ES-I3 (cell line): ENCODE data around the gene NRG2.

ENCODE experiments used
- H3K36me3 ChIP-seq: 2 replicates; pipeline ENCODE4 v1.6.1; 2013; ENCODE audit warnings: mild to moderate bottlenecking, low read length, control low read depth, moderate library complexity; ENCODE audit not compliant: insufficient read depth
- H3K4me1 ChIP-seq: 2 replicates; pipeline ENCODE4 v1.6.1; 2013; ENCODE audit warnings: mild to moderate bottlenecking, control low read depth, low read length; ENCODE audit not compliant: insufficient read depth
- H3K9ac ChIP-seq: 2 replicates; pipeline ENCODE4 v1.6.1; 2013; ENCODE audit warnings: low read depth, mild to moderate bottlenecking, low read length, moderate library complexity
- H3K9me3 ChIP-seq: 2 replicates; pipeline ENCODE4 v1.6.1; 2013; ENCODE audit warnings: mild to moderate bottlenecking, low read length, moderate library complexity; ENCODE audit not compliant: control insufficient read depth, insufficient read depth

Gene NRG2

DNA sequence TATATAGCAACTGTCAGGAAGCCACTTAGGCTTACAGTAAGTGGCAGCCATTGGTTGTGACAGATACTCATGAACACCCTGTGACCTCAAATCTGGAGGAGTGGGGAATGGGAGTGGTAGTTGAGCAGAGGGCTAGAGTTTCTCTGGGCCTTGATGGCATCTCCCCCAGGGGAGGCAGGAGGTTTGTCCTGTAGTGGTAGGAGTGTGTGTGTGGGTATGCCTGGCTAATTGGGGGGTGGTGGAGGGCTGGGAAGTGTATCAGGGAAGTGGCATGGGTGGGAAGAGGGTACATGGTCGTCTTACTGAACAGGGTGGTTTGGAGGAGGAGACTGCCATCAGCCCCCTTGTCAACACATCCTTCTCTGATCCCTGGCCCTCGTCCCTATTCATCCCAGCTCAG, 176.0 kb downstream of the NRG2 start:
- no peak overlapping the region for H3K9ac ChIP-seq
- H3K9me3 ChIP-seq = no peaks in the 10 kb centered on the region
- H3K36me3 ChIP-seq = no peaks in the 10 kb centered on the region
- H3K4me1 ChIP-seq = 0 out of 2 replicates have a peak, but pooled peaks cover 4% of the 10 kb centered on the region

DNA sequence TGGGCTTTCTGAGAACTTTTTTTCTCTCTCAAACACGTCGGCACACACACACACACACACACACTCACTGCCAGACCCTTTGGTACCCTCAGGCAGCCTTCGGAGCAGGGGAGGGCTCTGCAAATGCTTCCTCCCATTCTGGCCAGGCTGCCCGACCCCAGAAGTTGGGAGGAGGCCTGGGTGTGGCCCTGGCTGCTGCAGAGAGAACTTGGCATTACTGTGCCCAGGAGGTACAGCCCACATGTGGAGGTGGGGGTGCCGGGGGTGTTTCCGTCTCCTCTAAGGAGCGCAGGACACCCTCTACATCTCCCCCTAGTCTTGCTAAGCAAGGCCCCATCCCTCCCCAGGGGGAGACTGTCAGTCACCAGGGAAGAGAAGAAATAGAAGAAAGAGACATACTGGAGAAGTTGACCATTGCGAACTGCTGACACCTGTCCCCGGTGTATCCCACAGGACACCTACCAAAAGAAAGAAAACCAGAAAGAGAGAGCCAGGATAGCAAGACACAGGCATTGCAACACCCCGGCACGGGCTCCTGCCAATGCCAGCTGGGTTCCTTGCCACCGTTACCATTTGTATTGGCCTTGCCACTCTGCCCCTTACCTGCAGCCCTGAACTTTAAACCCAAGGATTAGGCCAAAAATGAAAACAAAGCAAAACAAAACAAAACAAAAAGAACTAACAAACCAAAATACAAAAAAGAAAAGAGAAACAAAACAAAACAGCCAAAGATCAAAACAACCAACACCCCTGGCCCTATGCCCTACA, 178.2 kb downstream of the NRG2 start:
- H3K36me3 ChIP-seq = no peaks in the 10 kb centered on the region

DNA sequence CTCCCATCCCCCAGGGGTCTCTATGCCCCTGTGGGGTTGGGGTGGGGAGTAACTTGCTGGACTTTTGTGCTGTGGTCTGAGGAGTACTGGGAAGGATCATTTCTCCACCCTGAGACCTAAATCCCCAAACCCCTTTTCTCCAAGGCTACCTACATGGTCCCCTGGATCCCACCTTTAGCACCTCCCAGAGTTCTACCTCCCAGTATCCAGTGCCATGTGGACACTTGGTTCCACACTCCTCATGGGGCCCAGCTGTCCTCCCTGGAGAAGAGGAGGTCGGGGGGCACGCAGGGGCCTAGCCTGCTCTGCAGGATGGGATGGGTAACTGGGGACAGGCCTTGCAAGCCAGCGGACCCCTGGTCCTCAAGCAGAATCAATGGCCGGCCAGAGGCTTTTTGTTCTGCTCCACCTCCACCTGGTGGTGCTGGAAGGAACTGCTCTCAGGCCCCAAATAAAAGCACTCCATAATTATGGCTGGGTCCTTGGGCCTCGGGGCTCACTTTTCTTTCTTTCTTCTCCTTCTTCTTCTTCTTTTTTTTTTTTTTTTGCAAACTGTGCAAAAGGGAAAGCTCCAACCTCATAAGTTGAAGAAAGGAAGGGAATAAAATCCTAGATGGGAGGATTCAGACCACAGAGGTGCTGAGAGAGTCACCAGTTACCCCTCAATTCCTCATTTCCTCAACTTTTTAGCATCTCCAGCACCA, 179.1 kb downstream of the NRG2 start:
- H3K36me3 ChIP-seq = no peaks in the 10 kb centered on the region
- H3K9ac ChIP-seq = no peak overlapping the region
- no peaks in the 10 kb centered on the region for H3K9me3 ChIP-seq
- 0 out of 2 replicates have a peak, but pooled peaks cover 4% of the 10 kb centered on the region for H3K4me1 ChIP-seq

More for the DNA sequence above, 178.2 kb downstream of the NRG2 start:
- Histone ChIP-seq H3K9me3 (no peaks in the 10 kb centered on the region), H3K4me1 (0 out of 2 replicates have a peak, but pooled peaks cover 4% of the 10 kb centered on the region), H3K9ac (no peak overlapping the region)

GRCh38 chr5:139863361-139863760, 179.7 kb downstream of the NRG2 start:
- no peaks in the 10 kb centered on the region for H3K36me3 ChIP-seq
- no peaks in the 10 kb centered on the region for H3K9me3 ChIP-seq
- 0 out of 2 replicates have a peak, but pooled peaks cover 4% of the 10 kb centered on the region for H3K4me1 ChIP-seq
- H3K9ac ChIP-seq = no peak overlapping the region

DNA sequence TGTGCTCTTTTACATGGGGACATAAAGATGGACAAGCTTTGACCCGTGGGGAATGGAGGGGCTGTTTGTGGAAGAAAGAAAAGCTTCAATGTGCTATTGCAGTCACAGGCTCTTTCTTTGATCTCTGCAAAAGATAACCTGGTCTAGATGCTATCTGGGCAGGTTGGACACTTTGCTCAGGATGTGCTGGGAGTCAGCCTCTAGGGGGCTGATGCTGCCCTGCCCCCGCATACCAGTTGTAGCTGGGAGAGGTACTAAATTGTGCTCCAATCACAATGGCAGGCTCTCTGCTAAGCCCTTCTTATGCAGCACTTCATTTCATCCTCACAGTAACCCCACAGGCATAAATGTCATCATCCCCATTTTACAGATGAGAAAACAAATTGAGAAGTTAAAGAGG, 180.3 kb downstream of the NRG2 start:
- no peak overlapping the region for H3K9ac ChIP-seq
- H3K9me3 ChIP-seq = no peaks in the 10 kb centered on the region

GRCh38 chr5:139862313-139862712, 180.8 kb downstream of the NRG2 start:
- Histone ChIP-seq H3K36me3 (no peaks in the 10 kb centered on the region), H3K9me3 (no peaks in the 10 kb centered on the region), H3K4me1 (0 out of 2 replicates have a peak, but pooled peaks cover 4% of the 10 kb centered on the region), H3K9ac (no peak overlapping the region)

More for the DNA sequence above, 180.3 kb downstream of the NRG2 start:
- Histone ChIP-seq H3K4me1 (0 out of 2 replicates have a peak, but pooled peaks cover 4% of the 10 kb centered on the region), H3K36me3 (no peaks in the 10 kb centered on the region)

- no peak overlapping the region for H3K9ac ChIP-seq
- H3K9me3 ChIP-seq = no peaks in the 10 kb centered on the region
- H3K36me3 ChIP-seq = no peaks in the 10 kb centered on the region
- H3K4me1 ChIP-seq = 0 out of 2 replicates have a peak, but pooled peaks cover 4% of the 10 kb centered on the region
Measured at GRCh38 chr5:139861889-139862207, 181.3 kb downstream of the NRG2 start.

DNA sequence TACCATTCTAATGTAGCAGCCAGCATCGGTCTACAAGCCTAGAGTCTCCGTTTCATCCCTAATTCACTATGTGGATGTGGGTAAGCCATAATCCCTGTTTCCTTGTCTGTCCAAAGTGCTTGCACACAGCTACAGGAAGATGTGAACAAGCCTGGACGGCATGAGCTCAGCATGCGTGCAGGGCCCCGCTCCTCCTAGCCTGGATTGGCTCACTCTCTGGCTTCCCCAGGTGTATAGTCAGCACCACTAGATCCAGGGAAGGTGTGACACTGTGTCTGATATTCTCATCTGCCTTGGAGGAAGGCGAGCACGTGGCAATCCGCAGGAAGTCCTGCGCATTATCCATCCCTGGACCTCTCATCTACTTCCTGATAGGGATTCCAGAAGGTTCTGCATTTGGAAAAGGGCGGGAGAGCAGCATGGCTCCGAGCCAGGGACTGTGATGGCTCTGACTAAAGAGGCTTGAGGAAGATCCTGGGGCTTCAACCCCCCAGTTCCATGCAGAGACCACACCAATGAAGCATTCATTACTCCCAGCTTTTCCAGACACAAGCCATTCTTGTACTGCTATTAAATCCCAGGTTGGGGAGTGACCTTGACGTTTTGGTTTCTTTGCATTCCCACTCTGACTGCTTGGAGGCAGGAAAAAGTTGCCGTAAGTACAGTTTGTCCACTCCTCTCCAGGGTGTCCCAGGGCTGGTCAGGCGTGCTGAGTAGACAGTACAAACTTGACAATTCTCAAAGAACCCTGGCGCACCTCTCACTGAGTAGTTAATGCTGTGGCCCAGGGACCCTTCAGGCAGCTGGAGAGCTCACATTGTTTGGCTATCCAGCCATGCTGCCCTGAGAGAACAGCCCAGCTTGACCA, 181.8 kb downstream of the NRG2 start:
- Histone ChIP-seq H3K9ac (no peak overlapping the region), H3K4me1 (0 out of 2 replicates have a peak, but pooled peaks cover 4% of the 10 kb centered on the region), H3K36me3 (no peaks in the 10 kb centered on the region), H3K9me3 (no peaks in the 10 kb centered on the region)

DNA sequence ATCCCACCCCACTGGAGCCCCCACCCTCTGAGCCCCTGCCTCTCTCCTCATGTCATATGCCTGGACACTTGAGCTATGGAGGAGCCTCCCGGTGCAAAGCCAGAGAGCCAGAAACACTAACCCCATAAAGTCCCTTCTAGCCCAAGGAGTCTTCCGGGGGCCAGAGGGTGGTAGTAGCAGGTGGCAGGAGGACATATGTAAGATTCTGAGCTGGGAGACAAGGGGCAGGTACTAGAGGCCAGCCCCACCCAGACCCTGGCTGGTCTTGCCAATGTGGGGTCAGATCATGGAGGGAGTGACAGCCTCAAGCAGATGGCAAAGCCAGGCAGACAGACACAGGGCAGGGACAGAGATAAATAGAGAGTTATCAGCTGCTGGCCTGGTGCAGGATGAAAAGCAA, 184.1 kb downstream of the NRG2 start:
- Histone ChIP-seq H3K9me3 (no peaks in the 10 kb centered on the region), H3K36me3 (no peaks in the 10 kb centered on the region), H3K4me1 (0 out of 2 replicates have a peak, but pooled peaks cover 4% of the 10 kb centered on the region), H3K9ac (no peak overlapping the region)

- Histone ChIP-seq H3K9ac (no peak overlapping the region), H3K36me3 (no peaks in the 10 kb centered on the region), H3K9me3 (no peaks in the 10 kb centered on the region), H3K4me1 (no peaks in the 10 kb centered on the region)
Measured at GRCh38 chr5:139856714-139857113, 186.4 kb downstream of the NRG2 start.

DNA sequence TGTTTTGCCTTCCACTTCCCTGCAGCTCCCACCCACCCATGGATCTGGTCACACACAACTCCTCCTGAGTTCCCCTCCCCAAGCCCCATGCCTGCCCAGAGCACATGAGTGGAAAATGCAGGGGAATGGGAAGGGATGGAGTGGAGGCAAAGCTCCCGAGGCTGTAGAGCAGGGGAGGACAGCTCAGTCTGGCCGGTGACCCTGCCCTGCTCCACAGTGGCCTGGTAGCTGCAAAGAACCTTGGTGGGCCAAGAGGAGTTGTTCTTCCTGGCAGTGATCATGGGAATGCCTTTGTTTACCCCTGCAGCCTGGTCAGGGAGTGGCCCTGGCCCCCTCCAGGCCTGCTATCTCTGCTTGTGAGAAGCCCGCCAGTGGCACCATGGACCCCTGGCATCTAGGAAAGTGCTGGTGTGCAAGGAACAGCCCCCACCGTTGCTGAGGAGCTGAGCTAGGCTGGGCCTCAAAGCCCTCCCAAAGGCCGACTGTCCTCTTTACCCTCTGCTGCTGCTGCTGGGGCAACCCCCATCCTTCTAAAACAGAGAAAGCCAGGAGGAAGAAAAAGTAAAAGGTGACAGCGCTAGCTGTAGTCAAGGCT, 187.1 kb downstream of the NRG2 start:
- H3K4me1 ChIP-seq = no peaks in the 10 kb centered on the region
- no peaks in the 10 kb centered on the region for H3K36me3 ChIP-seq
- no peak overlapping the region for H3K9ac ChIP-seq
- H3K9me3 ChIP-seq = no peaks in the 10 kb centered on the region

- no peaks in the 10 kb centered on the region for H3K36me3 ChIP-seq
- no peaks in the 10 kb centered on the region for H3K9me3 ChIP-seq
- no peak overlapping the region for H3K9ac ChIP-seq
- no peaks in the 10 kb centered on the region for H3K4me1 ChIP-seq
Measured at GRCh38 chr5:139855451-139855850, 187.6 kb downstream of the NRG2 start.

- Histone ChIP-seq H3K4me1 (no peaks in the 10 kb centered on the region), H3K9me3 (no peaks in the 10 kb centered on the region), H3K36me3 (no peaks in the 10 kb centered on the region), H3K9ac (no peak overlapping the region)
Measured at GRCh38 chr5:139854953-139855352, 188.1 kb downstream of the NRG2 start.

GRCh38 chr5:139854029-139854605, 189.0 kb downstream of the NRG2 start:
- no peaks in the 10 kb centered on the region for H3K36me3 ChIP-seq
- no peak overlapping the region for H3K9ac ChIP-seq
- H3K4me1 ChIP-seq = no peaks in the 10 kb centered on the region
- no peaks in the 10 kb centered on the region for H3K9me3 ChIP-seq
